ENCODE data around the gene ALK. TPM values are rescaled to one million over a fixed set of nuclear protein-coding genes. Genes with fewer than 3 reads are reported as not detected.

Gene ALK
- total and polyA plus RNA-seq, 10 of the 15 experiments (the other 5 are each of a cell fraction or from before 2014, with no cell fraction given), result 0.11 TPM; not detected in 9

DNA sequence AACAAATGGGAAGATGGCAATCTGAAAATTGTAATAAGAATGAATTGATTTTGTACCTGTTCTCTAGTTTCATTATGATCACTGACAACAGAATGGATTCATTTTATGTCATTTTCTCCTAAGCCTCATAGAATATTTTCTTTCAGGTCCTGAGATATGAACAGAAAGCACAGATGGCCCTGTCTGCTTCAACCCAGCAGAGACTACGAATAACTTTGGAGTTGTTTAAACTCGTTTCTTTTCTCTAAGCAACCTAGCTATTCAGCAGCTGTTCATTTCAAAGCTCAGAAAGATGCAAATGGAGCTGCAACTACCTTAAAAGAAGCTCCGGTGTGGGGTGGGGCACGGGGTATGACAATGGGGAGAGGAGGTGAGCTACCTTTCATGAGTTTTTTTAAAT, 124.9 kb downstream of the ALK start:
- DNase-seq (ENCODE audit: low read depth, low spot score), result no peak
- Histone ChIP-seq H3K27me3 (replicated peaks in 1 of 2; ENCODE audit: control insufficient read depth in 2 of 2, insufficient read depth in 2 of 2, low read length in 1 of 2) (no peaks in the 10 kb centered on the region), H3K79me2 (ENCODE audit: control insufficient read depth, insufficient read depth, low read length) (no peaks in the 10 kb centered on the region), H3K4me2 (ENCODE audit: control insufficient read depth, insufficient read depth) (no peak overlapping the region), H3K36me3 (ENCODE audit: control insufficient read depth in 2 of 2, insufficient read depth in 2 of 2, low read length in 1 of 2) (no peaks in the 10 kb centered on the region), H3K4me3 (no peak overlapping the region), H3K9ac (ENCODE audit: control insufficient read depth, insufficient read depth, low read length) (no peak overlapping the region), H3K4me1 (ENCODE audit: control insufficient read depth, insufficient read depth, low read length) (no peaks in the 10 kb centered on the region), H3K9me3 (replicated peaks; ENCODE audit: control insufficient read depth, insufficient read depth, low read length) (no peaks in the 10 kb centered on the region), H2AFZ (ENCODE audit: control insufficient read depth, low read depth, low read length) (no peak overlapping the region), H3K27ac (ENCODE audit: control insufficient read depth, insufficient read depth) (no peak overlapping the region), H4K20me1 (ENCODE audit: control insufficient read depth, insufficient read depth) (no peaks in the 10 kb centered on the region)
- FAIRE-seq, result no peak
- in situ Hi-C loops (cut with MboI) (no loop called here), intact Hi-C loops (cut with micrococcal nuclease; ENCODE audit: unreplicated experiment) (no loop called here)
- 11% methylated on average over 4 of the region's 4 CpGs for WGBS (ENCODE audit: insufficient coverage, insufficient replicate concordance, low lambda C conversion rate, missing lambda C conversion rate)
- ChIA-PET CTCF (no interaction called here), SMC1A (ENCODE audit: uncharacterized antibody, unreplicated experiment) (interaction anchor here (1.3 kb wide), 1 partner anchor 68 kb away, joined by 3 read pairs; no protein-coding TSS in a partner anchor), RAD21 (ENCODE audit: unreplicated experiment) (no interaction called here), POLR2A (no interaction called here)
- TF ChIP-seq KAT2A (conservative IDR thresholded peaks at IDR 0.05; ENCODE audit: control insufficient read depth, low read depth, low read length), result no peak
- no peak for TF ChIP-seq CBFB (IDR thresholded peaks at IDR 0.05; ENCODE audit: low read depth)
- no peak for TF ChIP-seq NRF1 (conservative IDR thresholded peaks at IDR 0.05; ENCODE audit: low read depth, low read length)
- TF ChIP-seq RELB (IDR thresholded peaks at IDR 0.05; ENCODE audit: low read depth), result no peak
- no peak for TF ChIP-seq HDAC6 (IDR thresholded peaks at IDR 0.05; ENCODE audit: unreplicated experiment)
- TF ChIP-seq YBX1 (IDR thresholded peaks at IDR 0.05), result no peak
- no peak for TF ChIP-seq STAT3 (IDR thresholded peaks at IDR 0.05; ENCODE audit: low read depth, low read length)
- TF ChIP-seq ATF3 (IDR thresholded peaks at IDR 0.05; ENCODE audit: borderline replicate concordance, extremely low read depth, low read depth, low read length), result no peak
- TF ChIP-seq RBBP5 (conservative IDR thresholded peaks at IDR 0.05), result no peak
- no peak for TF ChIP-seq CREM (IDR thresholded peaks at IDR 0.05; ENCODE audit: low read depth)
- TF ChIP-seq MEF2B (IDR thresholded peaks at IDR 0.05; ENCODE audit: partially characterized antibody, poor library complexity, severe bottlenecking), result no peak
- TF ChIP-seq NFYB (IDR thresholded peaks at IDR 0.05; ENCODE audit: insufficient read depth, low read depth, low read length), result no peak
- no peak for TF ChIP-seq E2F4 (IDR thresholded peaks at IDR 0.05; ENCODE audit: low read depth, low read length)
- no peak for TF ChIP-seq BCL11A (IDR thresholded peaks at IDR 0.05; ENCODE audit: low read depth, low read length)
- TF ChIP-seq, protein P1, sequence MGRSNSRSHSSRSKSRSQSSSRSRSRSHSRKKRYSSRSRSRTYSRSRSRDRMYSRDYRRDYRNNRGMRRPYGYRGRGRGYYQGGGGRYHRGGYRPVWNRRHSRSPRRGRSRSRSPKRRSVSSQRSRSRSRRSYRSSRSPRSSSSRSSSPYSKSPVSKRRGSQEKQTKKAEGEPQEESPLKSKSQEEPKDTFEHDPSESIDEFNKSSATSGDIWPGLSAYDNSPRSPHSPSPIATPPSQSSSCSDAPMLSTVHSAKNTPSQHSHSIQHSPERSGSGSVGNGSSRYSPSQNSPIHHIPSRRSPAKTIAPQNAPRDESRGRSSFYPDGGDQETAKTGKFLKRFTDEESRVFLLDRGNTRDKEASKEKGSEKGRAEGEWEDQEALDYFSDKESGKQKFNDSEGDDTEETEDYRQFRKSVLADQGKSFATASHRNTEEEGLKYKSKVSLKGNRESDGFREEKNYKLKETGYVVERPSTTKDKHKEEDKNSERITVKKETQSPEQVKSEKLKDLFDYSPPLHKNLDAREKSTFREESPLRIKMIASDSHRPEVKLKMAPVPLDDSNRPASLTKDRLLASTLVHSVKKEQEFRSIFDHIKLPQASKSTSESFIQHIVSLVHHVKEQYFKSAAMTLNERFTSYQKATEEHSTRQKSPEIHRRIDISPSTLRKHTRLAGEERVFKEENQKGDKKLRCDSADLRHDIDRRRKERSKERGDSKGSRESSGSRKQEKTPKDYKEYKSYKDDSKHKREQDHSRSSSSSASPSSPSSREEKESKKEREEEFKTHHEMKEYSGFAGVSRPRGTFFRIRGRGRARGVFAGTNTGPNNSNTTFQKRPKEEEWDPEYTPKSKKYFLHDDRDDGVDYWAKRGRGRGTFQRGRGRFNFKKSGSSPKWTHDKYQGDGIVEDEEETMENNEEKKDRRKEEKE (IDR thresholded peaks at IDR 0.05), result no peak
- no peak for TF ChIP-seq CHD4 (IDR thresholded peaks at IDR 0.05)
- ATAC-seq, result no peak
- BruUV-seq (replicated peaks), result no TSS peak

Measured in GM12878 (cell line).